HepG2 (cell line): ENCODE measurements around the gene CTBP1. TPM values are rescaled to one million over a fixed set of nuclear protein-coding genes. Genes with fewer than 3 reads are reported as not detected.

Source experiments
- ADNP ChIP-seq: sonication (generic); formaldehyde crosslinking; IDR thresholded peaks from 2 replicates; pipeline ENCODE4 v1.4.0; 2020; ENCODE audit warnings: missing genetic modification reagents
- CERS6 ChIP-seq: sonication (generic); formaldehyde crosslinking; IDR thresholded peaks from 2 replicates; pipeline ENCODE4 v1.5.0; 2020; ENCODE audit warnings: missing genetic modification reagents
- ETV6 ChIP-seq: sonication (generic); formaldehyde crosslinking; conservative IDR thresholded peaks from 2 replicates; pipeline ENCODE4 v1.4.0; 2020; ENCODE audit warnings: missing genetic modification reagents
- KDM5A ChIP-seq: fragments of 200-600 bp; sonication (generic); IDR thresholded peaks from 2 replicates; pipeline ENCODE4 v1.7.0; 2018; ENCODE audit warnings: antibody characterized with exemption, mild to moderate bottlenecking, low read length, borderline replicate concordance
- MEF2D ChIP-seq: sonication (generic); formaldehyde crosslinking; IDR thresholded peaks from 2 replicates; pipeline ENCODE4 v1.5.1; 2020; ENCODE audit warnings: mild to moderate bottlenecking, missing genetic modification reagents
- NR1H2 ChIP-seq: sonication (generic); formaldehyde crosslinking; IDR thresholded peaks from 2 replicates; pipeline ENCODE4 v1.8.1; 2022; ENCODE audit warnings: low read depth, missing genetic modification reagents, borderline replicate concordance
- NR2C2 ChIP-seq: sonication (generic); formaldehyde crosslinking; IDR thresholded peaks from 2 replicates; pipeline ENCODE4 v1.4.0; 2020; ENCODE audit warnings: missing genetic modification reagents, mild to moderate bottlenecking, moderate library complexity, borderline replicate concordance
- SKI ChIP-seq: fragments of 450-650 bp; IDR thresholded peaks from one replicate; pipeline ENCODE4 v1.6.1; 2018; ENCODE audit warnings: mild to moderate bottlenecking; ENCODE audit not compliant: partially characterized antibody
- ZBTB2 ChIP-seq: sonication (generic); formaldehyde crosslinking; IDR thresholded peaks from 2 replicates; pipeline ENCODE4 v1.8.0; 2022; ENCODE audit warnings: low read depth, missing genetic modification reagents
- ZBTB37 ChIP-seq: sonication (generic); formaldehyde crosslinking; IDR thresholded peaks from 2 replicates; pipeline ENCODE4 v1.4.0; 2020; ENCODE audit warnings: mild to moderate bottlenecking, missing genetic modification reagents
- ZFP37 ChIP-seq: sonication (generic); formaldehyde crosslinking; IDR thresholded peaks from 2 replicates; pipeline ENCODE4 v1.4.0; 2020; ENCODE audit warnings: missing genetic modification reagents, borderline replicate concordance
- ZNF121 ChIP-seq: sonication (generic); formaldehyde crosslinking; IDR thresholded peaks from 2 replicates; pipeline ENCODE4 v1.5.0; 2020; ENCODE audit warnings: mild to moderate bottlenecking, missing genetic modification reagents
- ZNF333 ChIP-seq: sonication (generic); formaldehyde crosslinking; IDR thresholded peaks from 2 replicates; pipeline ENCODE4 v1.4.0; 2020; ENCODE audit warnings: mild to moderate bottlenecking, missing genetic modification reagents, borderline replicate concordance
- ZNF563 ChIP-seq: sonication (generic); formaldehyde crosslinking; IDR thresholded peaks from 2 replicates; pipeline ENCODE4 v1.8.0; 2022; ENCODE audit warnings: mild to moderate bottlenecking, moderate library complexity, missing genetic modification reagents
- ZNF724P ChIP-seq: sonication (generic); formaldehyde crosslinking; IDR thresholded peaks from 2 replicates; pipeline ENCODE4 v1.8.0; 2022; ENCODE audit warnings: missing genetic modification reagents, borderline replicate concordance
- ZNF776 ChIP-seq: sonication (generic); formaldehyde crosslinking; IDR thresholded peaks from 2 replicates; pipeline ENCODE4 v1.4.0; 2020; ENCODE audit warnings: mild to moderate bottlenecking, missing genetic modification reagents
- ZXDC ChIP-seq: sonication (generic); formaldehyde crosslinking; IDR thresholded peaks from 2 replicates; pipeline ENCODE4 v1.5.0; 2020; ENCODE audit warnings: mild to moderate bottlenecking, missing genetic modification reagents
- polyA plus RNA-seq, 8 experiments: library from polyadenylated mRNA; depleted of rRNA in 3 of 8; stranded (reverse) in 7 of 8; unstranded in 1 of 8; fragments of >200 nt; fragmentation: Illumina TruSeq in 4 of 8; extraction: Trizol in 4 of 8; gene quantifications; 2 replicates each; pipeline versions ENCODE4 v1.2.1 to v1.2.3, GENCODE V29; 2011 to 2016; ENCODE audit warnings: low read depth in 4 of 8, missing spikeins in 1 of 8, mixed read lengths in 1 of 8; ENCODE audit not compliant: insufficient read depth in 1 of 8
- total RNA-seq, 5 experiments: library from RNA; depleted of rRNA; stranded (reverse); fragments of >200 nt; fragmentation: Illumina TruSeq; extraction: Trizol; gene quantifications; 2 replicates each; pipeline ENCODE4 v1.2.3, GENCODE V29; 2016; ENCODE audit warnings: low read depth in 1 of 5
- TF ChIP-seq, protein P1 (sequence below): sonication (generic); formaldehyde crosslinking; IDR thresholded peaks from 2 replicates; pipeline ENCODE4 v1.5.0; 2020; ENCODE audit warnings: missing genetic modification reagents, mild to moderate bottlenecking, borderline replicate concordance
- TF ChIP-seq, protein P2 (sequence below): sonication (generic); formaldehyde crosslinking; IDR thresholded peaks from 2 replicates; pipeline ENCODE4 v1.4.0; 2020; ENCODE audit warnings: missing genetic modification reagents

Gene CTBP1
- total and polyA plus RNA-seq, 2 of the 13 experiments (the other 11 are each of a cell fraction or from before 2014, with no cell fraction given), result 78.5 to 112 TPM

DNA sequence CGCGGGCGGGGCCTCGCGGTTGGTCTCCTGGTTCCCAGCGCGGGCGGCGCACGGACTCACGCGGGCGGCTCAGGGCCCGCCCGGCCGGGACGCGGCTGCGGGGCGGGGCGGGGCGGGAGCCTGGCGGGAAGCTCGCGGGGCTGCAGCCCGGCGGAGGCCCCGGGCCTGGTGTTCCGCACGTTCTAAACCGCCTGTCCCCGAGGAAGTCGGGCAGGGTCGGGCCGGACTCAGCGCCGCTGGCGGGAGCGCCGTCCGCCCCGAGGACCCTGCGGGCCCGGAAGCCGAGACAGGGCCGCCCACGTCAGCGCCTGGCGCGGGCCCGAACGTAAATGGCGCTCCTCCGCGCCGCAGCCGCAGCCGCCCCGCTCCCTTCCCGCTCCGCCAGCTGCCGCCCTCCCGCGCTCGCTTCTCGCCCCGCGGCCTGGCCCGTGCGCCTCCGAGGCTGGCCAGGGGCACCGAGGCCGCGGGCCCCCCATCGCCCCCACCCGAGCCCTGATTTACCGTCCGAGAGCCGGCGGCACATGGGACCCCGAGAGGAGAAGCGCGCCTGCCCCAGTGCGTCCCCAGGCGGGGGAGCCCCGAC lies 309 bp upstream of the CTBP1 start (continued):
- TF ChIP-seq, protein P1, sequence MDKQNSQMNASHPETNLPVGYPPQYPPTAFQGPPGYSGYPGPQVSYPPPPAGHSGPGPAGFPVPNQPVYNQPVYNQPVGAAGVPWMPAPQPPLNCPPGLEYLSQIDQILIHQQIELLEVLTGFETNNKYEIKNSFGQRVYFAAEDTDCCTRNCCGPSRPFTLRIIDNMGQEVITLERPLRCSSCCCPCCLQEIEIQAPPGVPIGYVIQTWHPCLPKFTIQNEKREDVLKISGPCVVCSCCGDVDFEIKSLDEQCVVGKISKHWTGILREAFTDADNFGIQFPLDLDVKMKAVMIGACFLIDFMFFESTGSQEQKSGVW (CRISPR knock-in tag), result no peak
- TF ChIP-seq ZBTB37 (CRISPR knock-in tag), result no peak
- TF ChIP-seq ZFP37, result no peak
- TF ChIP-seq NR2C2 (CRISPR knock-in tag), result 0 out of 2 replicates have a peak, but pooled peaks have one; percentile 14
- TF ChIP-seq SKI, result peak; percentile 24
- peak; percentile 65; the same call in 1 of the 2 replicates for TF ChIP-seq ZNF776
- TF ChIP-seq NR1H2 (CRISPR knock-in tag), result no peak
- TF ChIP-seq ZBTB2 (CRISPR knock-in tag), result peak; percentile 76
- TF ChIP-seq ZNF563, result peak; percentile 18
- peak; percentile 14; the same call in 1 of the 2 replicates for TF ChIP-seq ZNF724P (CRISPR knock-in tag)
- TF ChIP-seq ZNF333 (CRISPR knock-in tag), result no peak
- no peak for TF ChIP-seq ADNP (CRISPR knock-in tag)
- TF ChIP-seq MEF2D, result no peak
- TF ChIP-seq, protein P2, sequence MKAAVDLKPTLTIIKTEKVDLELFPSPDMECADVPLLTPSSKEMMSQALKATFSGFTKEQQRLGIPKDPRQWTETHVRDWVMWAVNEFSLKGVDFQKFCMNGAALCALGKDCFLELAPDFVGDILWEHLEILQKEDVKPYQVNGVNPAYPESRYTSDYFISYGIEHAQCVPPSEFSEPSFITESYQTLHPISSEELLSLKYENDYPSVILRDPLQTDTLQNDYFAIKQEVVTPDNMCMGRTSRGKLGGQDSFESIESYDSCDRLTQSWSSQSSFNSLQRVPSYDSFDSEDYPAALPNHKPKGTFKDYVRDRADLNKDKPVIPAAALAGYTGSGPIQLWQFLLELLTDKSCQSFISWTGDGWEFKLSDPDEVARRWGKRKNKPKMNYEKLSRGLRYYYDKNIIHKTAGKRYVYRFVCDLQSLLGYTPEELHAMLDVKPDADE (CRISPR knock-in tag), result no peak
- no peak for TF ChIP-seq KDM5A
- TF ChIP-seq ZXDC (CRISPR knock-in tag), result peak; percentile 57; the same call in 1 of the 2 replicates
- TF ChIP-seq ZNF121 (CRISPR knock-in tag), result no peak
- no peak for TF ChIP-seq CERS6 (CRISPR knock-in tag)
- TF ChIP-seq ETV6 (CRISPR knock-in tag), result peak; percentile 55; the same call in 1 of the 2 replicates
